Body of pancreas (tissue), 4 donors: Measurements from ENCODE around the gene TTC9C. TPM values are rescaled to one million over a fixed set of nuclear protein-coding genes. Genes with fewer than 3 reads are reported as not detected.

Source experiments
- ATAC-seq: fragments of 150-250 bp; one replicate; pipeline ENCODE4 v1.9.1; 2016
- DNase-seq, 4 donors: peaks; one replicate each; pipeline ENCODE4 v3.0.0-alpha.2; 2019
- H3K27ac ChIP-seq, 4 donors: fragments of 200-600 bp; sonication (generic); 1 replicate in 3 of 4; 2 replicates in 1 of 4; pipeline versions ENCODE4 v1.5.1 to v1.6.1; 2016 to 2019; ENCODE audit warnings: mild to moderate bottlenecking in 1 of 4, mixed read lengths in 1 of 4, moderate library complexity in 1 of 4
- H3K27me3 ChIP-seq, 2 donors: fragments of 200-600 bp; sonication (generic); one replicate each; pipeline ENCODE4 v1.6.0; 2016; ENCODE audit warnings: mild to moderate bottlenecking in 1 of 2
- H3K36me3 ChIP-seq, 2 donors: fragments of 200-600 bp; sonication (generic); replicated peaks in 1 of 2; 2 replicates each; pipeline ENCODE4 v1.5.1; 2016; ENCODE audit warnings: low read depth in 2 of 2; ENCODE audit not compliant: insufficient read depth in 1 of 2
- H3K4me1 ChIP-seq: fragments of 200-600 bp; sonication (generic); one replicate; pipeline ENCODE4 v1.6.0; 2016
- H3K4me3 ChIP-seq, 2 donors: fragments of 200-600 bp; sonication (generic); 1 replicate in 1 of 2; 2 replicates in 1 of 2; pipeline ENCODE4 v1.5.1; 2016 to 2019
- H3K9me3 ChIP-seq, 3 donors: fragments of 200-600 bp; sonication (generic); 1 replicate in 2 of 3; 2 replicates in 1 of 3; pipeline ENCODE4 v1.5.1; 2016
- POLR2A ChIP-seq, 3 donors: fragments of 450-650 bp; IDR thresholded peaks; one replicate each; pipeline ENCODE4 v1.6.1; 2016; ENCODE audit warnings: antibody characterized with exemption in 3 of 3, mild to moderate bottlenecking in 2 of 3
- WGBS, 2 donors: methylation state at CpG; one replicate each; pipeline ENCODE4 v1.1.5; 2017; 5-methylcytosine and 5-hydroxymethylcytosine counted together
- intact Hi-C: fragments of 100-400 bp; cut with DNase I; formaldehyde crosslinking; loops from one replicate; pipeline ENCODE4 v1.15.1; 2023
- total RNA-seq, 2 donors: library from RNA; depleted of rRNA; stranded (reverse); fragments of >200 nt; gene quantifications; one replicate each; pipeline ENCODE4 v1.1.0, GENCODE V29; 2016
- TF ChIP-seq, protein P1 (sequence below), 7 experiments: fragments of 450-650 bp in 4 of 7; fragments of 200-600 bp in 3 of 7; sonication (generic) in 3 of 7; IDR thresholded peaks; one replicate each; pipeline ENCODE4 v1.5.1; 2016 to 2019; ENCODE audit warnings: antibody characterized with exemption in 7 of 7

The TTC9C gene
- total RNA-seq, 2 donors from 2014 or later, result 12.5 to 18.5 TPM

DNA sequence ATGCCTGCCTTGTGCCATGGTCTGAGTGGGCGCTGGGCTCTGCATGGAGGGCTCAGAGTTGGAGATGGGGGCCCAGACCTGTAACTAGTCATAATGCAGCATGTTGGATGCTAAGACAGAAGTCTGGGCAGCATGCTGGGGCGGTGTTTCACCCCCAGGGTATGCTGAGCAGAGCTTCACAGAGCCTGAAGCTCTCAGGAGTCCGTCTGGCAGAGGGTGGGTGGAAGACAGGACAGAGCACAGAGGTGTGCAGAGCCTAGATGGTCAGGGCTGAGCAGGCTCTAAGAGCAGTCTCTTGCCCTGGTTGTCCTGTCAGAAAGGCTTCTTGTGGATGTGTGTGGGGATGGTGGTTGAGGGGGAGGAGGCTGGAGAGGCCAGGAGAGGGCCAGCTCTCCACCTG lies 50.2 kb downstream of the TTC9C start:
- no peaks in the 10 kb centered on the region for H3K27me3 ChIP-seq
- H3K36me3 ChIP-seq, result peaks cover 0 to 4% of the 10 kb centered on the region in 2 donors
- WGBS, 2 donors, result 90 to 100% methylated on average over 2 to 3 of the region's 3 CpGs
- H3K4me3 ChIP-seq, result no peak overlapping the region
- TF ChIP-seq, protein P1, sequence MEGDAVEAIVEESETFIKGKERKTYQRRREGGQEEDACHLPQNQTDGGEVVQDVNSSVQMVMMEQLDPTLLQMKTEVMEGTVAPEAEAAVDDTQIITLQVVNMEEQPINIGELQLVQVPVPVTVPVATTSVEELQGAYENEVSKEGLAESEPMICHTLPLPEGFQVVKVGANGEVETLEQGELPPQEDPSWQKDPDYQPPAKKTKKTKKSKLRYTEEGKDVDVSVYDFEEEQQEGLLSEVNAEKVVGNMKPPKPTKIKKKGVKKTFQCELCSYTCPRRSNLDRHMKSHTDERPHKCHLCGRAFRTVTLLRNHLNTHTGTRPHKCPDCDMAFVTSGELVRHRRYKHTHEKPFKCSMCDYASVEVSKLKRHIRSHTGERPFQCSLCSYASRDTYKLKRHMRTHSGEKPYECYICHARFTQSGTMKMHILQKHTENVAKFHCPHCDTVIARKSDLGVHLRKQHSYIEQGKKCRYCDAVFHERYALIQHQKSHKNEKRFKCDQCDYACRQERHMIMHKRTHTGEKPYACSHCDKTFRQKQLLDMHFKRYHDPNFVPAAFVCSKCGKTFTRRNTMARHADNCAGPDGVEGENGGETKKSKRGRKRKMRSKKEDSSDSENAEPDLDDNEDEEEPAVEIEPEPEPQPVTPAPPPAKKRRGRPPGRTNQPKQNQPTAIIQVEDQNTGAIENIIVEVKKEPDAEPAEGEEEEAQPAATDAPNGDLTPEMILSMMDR (IDR thresholded peaks at IDR 0.05), result no peak
- TF ChIP-seq POLR2A (IDR thresholded peaks at IDR 0.05), result no peak
- ATAC-seq (no peak), DNase-seq (no peak)
- H3K4me1 ChIP-seq, result peaks cover 3% of the 10 kb centered on the region
- intact Hi-C loops, result no loop called here
- H3K9me3 ChIP-seq, result no peaks in the 10 kb centered on the region
- H3K27ac ChIP-seq, result no peak overlapping the region

DNA sequence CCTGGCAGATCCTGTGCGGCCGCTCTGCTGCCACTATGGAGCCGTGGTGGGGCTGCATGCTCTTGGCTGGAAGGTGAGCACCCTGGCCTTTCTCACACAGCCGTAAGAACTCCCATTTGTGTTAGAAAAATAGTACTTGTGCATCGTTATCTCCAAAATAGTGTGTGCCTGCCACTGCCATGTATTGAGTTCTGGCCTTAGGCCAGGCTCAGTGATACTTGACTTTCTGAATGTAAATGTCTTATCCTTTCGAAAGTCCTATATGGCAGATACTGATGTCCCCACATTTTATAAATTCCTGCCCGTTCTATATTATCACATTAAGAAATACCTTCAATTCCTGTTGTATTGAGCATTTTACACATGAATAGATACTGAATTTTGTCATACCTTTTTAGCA lies 54.5 kb downstream of the TTC9C start:
- Histone ChIP-seq H3K27ac (no peak overlapping the region), H3K9me3 (no peaks in the 10 kb centered on the region), H3K36me3 (no peaks in the 10 kb centered on the region), H3K4me3 (no peak overlapping the region), H3K4me1 (peaks cover 11% of the 10 kb centered on the region), H3K27me3 (no peaks in the 10 kb centered on the region)
- no peak for ATAC-seq
- no peak for DNase-seq
- 88 to 92% methylated on average over 7 of the region's 7 CpGs for WGBS, 2 donors
- intact Hi-C loops, result no loop called here
- TF ChIP-seq, protein P1 (IDR thresholded peaks at IDR 0.05), result no peak
- no peak for TF ChIP-seq POLR2A (IDR thresholded peaks at IDR 0.05)

DNA sequence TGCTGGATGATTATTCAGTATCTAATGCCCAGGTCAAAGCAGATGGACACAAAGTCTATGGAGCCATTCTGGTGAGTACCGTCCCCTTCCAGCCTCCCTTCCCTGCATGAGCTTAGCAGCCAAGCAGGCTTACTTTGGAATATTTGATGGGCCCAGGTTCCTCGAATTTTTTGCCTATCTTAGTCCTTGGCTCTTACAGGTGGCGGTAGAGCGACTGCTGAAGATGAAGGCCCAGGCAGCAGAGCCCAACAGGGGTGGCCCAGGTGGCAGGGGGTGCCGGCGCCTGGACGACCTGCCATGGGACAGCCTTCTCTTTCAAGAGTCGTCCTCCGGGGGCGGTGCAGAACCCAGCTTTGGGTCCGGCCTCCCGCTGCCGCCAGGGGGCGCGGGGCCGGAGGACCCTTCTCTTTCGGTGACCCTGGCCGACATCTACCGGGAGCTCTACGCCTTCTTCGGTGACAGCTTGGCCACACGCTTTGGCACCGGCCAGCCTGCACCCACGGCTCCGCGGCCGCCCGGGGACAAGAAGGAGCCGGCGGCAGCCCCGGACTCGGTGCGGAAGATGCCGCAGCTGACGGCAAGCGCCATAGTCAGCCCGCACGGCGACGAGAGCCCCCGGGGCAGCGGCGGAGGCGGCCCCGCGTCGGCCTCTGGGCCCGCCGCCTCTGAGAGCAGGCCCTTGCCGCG lies 58.2 kb downstream of the TTC9C start:
- Histone ChIP-seq H3K36me3 (no peaks in the 10 kb centered on the region), H3K4me1 (peaks cover 44% of the 10 kb centered on the region)
- TF ChIP-seq, protein P1 (IDR thresholded peaks at IDR 0.05), result peak; percentile 86 to 99 (median 98)
- TF ChIP-seq POLR2A (IDR thresholded peaks at IDR 0.05), result no peak

DNA sequence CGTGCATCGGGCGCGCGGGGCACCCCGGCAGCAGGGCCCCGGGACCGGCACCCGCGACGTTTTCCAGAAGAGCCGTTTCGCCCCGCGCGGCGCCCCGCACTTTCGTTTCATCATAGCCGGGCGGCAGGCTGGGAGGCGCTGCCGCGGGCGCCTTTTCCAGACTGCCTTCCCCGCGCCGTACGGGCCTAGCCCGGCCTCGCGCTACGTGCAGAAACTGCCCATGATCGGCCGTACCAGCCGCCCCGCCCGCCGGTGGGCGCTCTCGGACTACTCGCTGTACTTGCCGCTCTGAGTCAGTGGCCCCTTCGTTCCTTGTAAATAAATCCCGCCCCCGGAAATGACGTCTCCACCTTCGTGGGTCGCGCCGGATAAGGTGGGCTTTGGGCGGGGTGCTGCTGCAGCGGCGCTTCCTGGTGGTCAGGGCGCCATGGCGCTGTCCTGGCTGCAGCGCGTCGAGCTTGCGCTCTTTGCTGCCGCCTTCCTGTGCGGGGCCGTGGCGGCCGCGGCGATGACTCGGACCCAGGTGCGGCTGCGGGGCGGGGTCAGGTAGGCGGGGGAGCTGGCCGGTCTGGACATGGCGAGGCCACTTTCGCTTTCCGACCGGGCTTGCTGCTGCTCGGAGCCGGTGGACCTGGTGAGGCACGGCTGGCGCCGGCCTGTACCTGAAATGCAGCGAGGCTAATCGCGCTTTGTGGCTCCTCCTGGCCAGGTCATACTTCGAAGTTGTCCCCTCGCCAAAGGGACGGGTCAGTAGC lies 58.9 kb downstream of the TTC9C start, which contains the start of gene TMEM179B:
Gene TMEM179B, plus strand, starts transcription at position 398 of the 755 bp plus-strand sequence. Its CDS starts 30 bp downstream, at position 428.
- no peaks in the 10 kb centered on the region for H3K27me3 ChIP-seq
- 0% methylated on average over 16 to 88 of the region's 88 CpGs for WGBS, 2 donors
- H3K36me3 ChIP-seq, result no peaks in the 10 kb centered on the region
- peaks cover 46% of the 10 kb centered on the region for H3K4me1 ChIP-seq
- no peaks in the 10 kb centered on the region for H3K9me3 ChIP-seq
- intact Hi-C loops, result no loop called here
- peak; percentile 91 for ATAC-seq
- peak; percentile 93 to 98 (median 96) for TF ChIP-seq POLR2A (IDR thresholded peaks at IDR 0.05)
- TF ChIP-seq, protein P1 (IDR thresholded peaks at IDR 0.05), result peak; percentile 5 to 71 (median 59)
- H3K4me3 ChIP-seq, result peak within 1 kb of the TSS; percentile 79 to 86
- H3K27ac ChIP-seq, result peak within 1 kb of the TSS; percentile 85 to 98 (median 98)
- DNase-seq, result peak; percentile 98 to 99 (median 99)

More for the DNA sequence above, 58.2 kb downstream of the TTC9C start:
- intact Hi-C loops, result no loop called here
- peak overlapping the region; percentile 79 to 86 for H3K4me3 ChIP-seq
- ATAC-seq (peak; percentile 82), DNase-seq (peak; percentile 89 to 91 (median 90))
- WGBS, 2 donors, result 2% methylated on average over 18 to 51 of the region's 51 CpGs
- H3K27ac ChIP-seq, result peak overlapping the region; percentile 85 to 98 (median 98)
- no peaks in the 10 kb centered on the region for H3K27me3 ChIP-seq
- H3K9me3 ChIP-seq, result no peaks in the 10 kb centered on the region

Other genes starting within 250 kb of the TTC9C start
- 100 to 1,000 TPM; 168 to 241 TPM for gene AHNAK, start 181.7 kb upstream of the TTC9C start, total RNA-seq
- 1,000 to 10,000 TPM in 1 of 2 donors, 100 to 1,000 TPM in 1; 893 to 1,161 TPM for gene EEF1G, start 154.6 kb upstream of the TTC9C start, total RNA-seq
- 10 to 100 TPM; 10.1 to 11.2 TPM for gene TUT1, start 137.0 kb upstream of the TTC9C start, total RNA-seq
- gene MTA2, start 126.6 kb upstream of the TTC9C start, total RNA-seq, result 10 to 100 TPM; 26.2 to 29.3 TPM
- 10 to 100 TPM; 31.4 to 69.9 TPM for gene EML3, start 115.7 kb upstream of the TTC9C start, total RNA-seq
- 1 to 10 TPM; 1.8 to 4.0 TPM for gene ROM1, start 115.2 kb upstream of the TTC9C start, total RNA-seq
- gene B3GAT3, start 106.5 kb upstream of the TTC9C start, total RNA-seq, result 10 to 100 TPM; 17.1 to 63.0 TPM
- 10 to 100 TPM; 62.3 to 64.9 TPM for gene GANAB, start 81.9 kb upstream of the TTC9C start, total RNA-seq
- gene INTS5, start 75.2 kb upstream of the TTC9C start, total RNA-seq, result 10 to 100 TPM; 11.4 to 21.1 TPM
- gene C11orf98, start 63.3 kb upstream of the TTC9C start, total RNA-seq, result 10 to 100 TPM; 18.2 to 24.4 TPM
- gene CSKMT, start 63.2 kb upstream of the TTC9C start, total RNA-seq, result 100 to 1,000 TPM in 1 of 2 donors, 1 to 10 TPM in 1; 5.4 to 110 TPM
- gene UQCC3, start 56.8 kb upstream of the TTC9C start, total RNA-seq, result 10 to 100 TPM; 10.4 to 12.9 TPM
- 1 to 10 TPM; 4.9 to 5.6 TPM for gene LBHD1, start 56.2 kb upstream of the TTC9C start, total RNA-seq
- gene UBXN1, start 49.4 kb upstream of the TTC9C start, total RNA-seq, result 100 to 1,000 TPM; 129 to 204 TPM
- gene LRRN4CL, start 39.0 kb upstream of the TTC9C start, total RNA-seq, result 1 to 10 TPM; 3.1 to 4.6 TPM
- 100 to 1,000 TPM in 1 of 2 donors, 10 to 100 TPM in 1; 44.6 to 248 TPM for gene BSCL2, start 21.1 kb upstream of the TTC9C start, total RNA-seq
- 1 to 10 TPM in 1 of 2 donors, not detected in 1; 1.0 TPM for gene GNG3, start 20.8 kb upstream of the TTC9C start, total RNA-seq
- 10 to 100 TPM; 19.1 to 20.5 TPM for gene HNRNPUL2, start 1.0 kb upstream of the TTC9C start, total RNA-seq
- 1 to 10 TPM; 3.9 to 4.0 TPM for gene ZBTB3, start 25.7 kb downstream of the TTC9C start, total RNA-seq
- 10 to 100 TPM; 19.2 to 35.9 TPM for gene POLR2G, start 33.1 kb downstream of the TTC9C start, total RNA-seq
- 10 to 100 TPM; 23.9 to 39.9 TPM for gene TAF6L, start 42.9 kb downstream of the TTC9C start, total RNA-seq
- 10 to 100 TPM; 40.9 to 41.8 TPM for gene TMEM179B, start 58.9 kb downstream of the TTC9C start, total RNA-seq
- gene TMEM223, start 63.5 kb downstream of the TTC9C start, total RNA-seq, result 10 to 100 TPM in 1 of 2 donors, 1 to 10 TPM in 1; 6.2 to 29.0 TPM
- 100 to 1,000 TPM in 1 of 2 donors, 10 to 100 TPM in 1; 49.8 to 108 TPM for gene NXF1, start 77.0 kb downstream of the TTC9C start, total RNA-seq
- 10 to 100 TPM; 20.1 to 23.6 TPM for gene STX5, start 103.6 kb downstream of the TTC9C start, total RNA-seq
- not detected for gene TEX54, start 104.4 kb downstream of the TTC9C start, total RNA-seq
- gene WDR74, start 111.1 kb downstream of the TTC9C start, total RNA-seq, result 10 to 100 TPM; 15.8 to 40.0 TPM
- 100 to 1,000 TPM in 1 of 2 donors, 10 to 100 TPM in 1; 75.5 to 108 TPM for gene SLC3A2, start 152.4 kb downstream of the TTC9C start, total RNA-seq
- gene CHRM1, start 192.9 kb downstream of the TTC9C start, total RNA-seq, result not detected